ENCODE results near the gene GABRB3.

The GABRB3 gene

GRCh38 chr15:26624128-26624527 is 148.7 kb downstream of the GABRB3 start:
- DNase-seq = no peak

DNA sequence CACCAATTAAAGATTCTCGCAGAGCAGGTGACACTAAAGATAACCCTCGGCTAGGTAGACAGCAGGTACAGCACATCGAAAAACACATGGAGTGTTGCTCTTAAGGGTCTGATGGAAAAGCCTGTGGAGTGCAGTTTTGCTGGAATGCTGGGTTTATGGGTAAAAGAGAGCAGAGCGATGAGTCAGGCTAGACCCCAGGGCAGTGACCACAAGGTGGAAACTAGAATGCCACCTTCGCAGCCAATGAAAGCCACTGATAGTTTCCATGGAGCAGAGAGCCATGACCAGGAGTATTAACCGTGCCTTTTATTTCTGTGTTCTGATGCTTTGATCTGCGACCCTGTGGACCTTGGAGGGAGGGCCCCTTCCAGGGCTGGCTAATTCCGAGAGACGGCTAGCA is 149.8 kb downstream of the GABRB3 start:
- DNase-seq = no peak

DNA sequence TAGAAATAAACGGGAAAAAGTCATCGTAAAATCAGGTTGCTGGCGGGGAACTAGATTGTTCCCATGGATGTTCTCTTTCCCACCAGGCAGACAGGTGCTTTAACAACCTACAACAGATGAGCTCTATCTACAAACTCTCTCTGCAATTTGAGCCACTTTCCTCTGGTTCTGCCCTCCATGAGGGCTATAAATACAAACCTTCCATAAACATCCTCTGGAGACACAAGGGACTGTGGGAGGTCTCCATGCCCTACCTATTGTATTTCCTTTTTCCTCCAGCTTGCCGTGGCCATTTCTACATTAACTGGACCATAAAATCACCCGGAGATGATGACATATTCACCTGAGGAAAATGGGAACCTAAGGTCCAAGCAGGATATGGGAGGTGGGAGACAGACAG is 151.1 kb downstream of the GABRB3 start:
- no peak for DNase-seq

- DNase-seq = no peak
Observed at GRCh38 chr15:26620528-26621458, 152.1 kb downstream of the GABRB3 start.

GRCh38 chr15:26615927-26616302 is 157.0 kb downstream of the GABRB3 start:
- DNase-seq = no peak

- no peak for DNase-seq
Observed at GRCh38 chr15:26615188-26615926, 157.5 kb downstream of the GABRB3 start.

DNA sequence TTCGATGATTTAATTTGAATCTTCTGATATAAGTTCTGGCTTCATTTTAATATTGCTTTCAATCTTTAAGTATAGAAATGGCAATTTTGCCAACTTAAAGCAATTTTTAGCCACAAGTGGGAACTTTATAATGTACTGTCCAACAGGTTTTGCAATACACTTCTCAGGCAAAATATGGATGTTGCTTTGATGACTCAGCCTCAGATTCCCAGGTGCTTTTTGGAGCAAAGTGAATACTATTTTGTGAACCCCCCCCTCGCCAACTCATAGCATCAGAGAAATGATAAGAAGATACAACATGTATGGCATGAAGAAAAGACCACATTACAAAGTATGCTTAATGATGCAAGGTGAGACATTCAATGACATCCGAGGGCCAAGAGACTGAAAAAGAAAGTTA is 158.1 kb downstream of the GABRB3 start:
- no peak for DNase-seq

DNA sequence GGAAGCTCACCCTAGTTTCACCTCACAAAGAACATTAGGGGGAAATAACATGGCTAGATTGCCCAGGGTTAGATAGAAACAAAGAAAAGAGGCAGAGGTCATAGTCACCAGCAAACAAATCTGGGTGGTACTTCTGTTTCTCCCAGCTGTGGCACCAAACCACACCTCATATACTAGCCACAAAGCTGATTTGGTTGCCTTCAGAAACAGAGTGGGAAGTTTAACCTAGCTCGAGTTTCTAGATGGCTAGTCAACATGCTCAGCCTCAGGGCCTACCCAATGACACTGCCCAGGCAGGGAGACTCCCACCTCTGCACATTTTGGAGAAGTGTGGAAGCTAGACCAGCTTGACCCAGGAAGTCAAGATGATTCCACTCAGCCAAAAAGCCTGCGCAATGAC is 174.2 kb downstream of the GABRB3 start:
- DNase-seq = no peak

GRCh38 chr15:26595611-26596010 is 177.3 kb downstream of the GABRB3 start:
- no peak for DNase-seq

GRCh38 chr15:26590676-26591075 is 182.2 kb downstream of the GABRB3 start:
- no peak for DNase-seq

- DNase-seq = no peak
Observed at GRCh38 chr15:26582840-26583239, 190.0 kb downstream of the GABRB3 start.

DNA sequence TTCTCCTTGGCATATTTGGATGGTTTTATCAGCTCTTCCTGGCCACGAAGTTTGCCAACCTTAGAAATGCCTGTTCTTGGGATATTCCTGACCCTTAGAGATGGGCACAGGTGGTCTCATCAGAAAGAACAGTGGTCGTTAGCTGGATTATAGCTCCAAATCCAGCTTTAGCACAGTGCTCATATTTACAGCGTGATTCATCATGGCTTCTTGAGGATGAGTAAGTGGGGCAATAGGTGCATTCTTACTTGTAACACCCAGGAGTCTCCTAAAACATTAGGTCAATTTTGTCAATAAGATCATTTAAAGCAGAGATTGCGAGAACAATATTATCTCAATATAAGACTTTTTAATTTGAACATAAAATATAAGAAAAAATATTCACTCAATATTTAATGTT is 191.9 kb downstream of the GABRB3 start:
- no peak for DNase-seq

GRCh38 chr15:26572602-26573350 is 200.1 kb downstream of the GABRB3 start:
- no peak for DNase-seq

GRCh38 chr15:26571346-26571745 is 201.5 kb downstream of the GABRB3 start:
- no peak for DNase-seq

DNA sequence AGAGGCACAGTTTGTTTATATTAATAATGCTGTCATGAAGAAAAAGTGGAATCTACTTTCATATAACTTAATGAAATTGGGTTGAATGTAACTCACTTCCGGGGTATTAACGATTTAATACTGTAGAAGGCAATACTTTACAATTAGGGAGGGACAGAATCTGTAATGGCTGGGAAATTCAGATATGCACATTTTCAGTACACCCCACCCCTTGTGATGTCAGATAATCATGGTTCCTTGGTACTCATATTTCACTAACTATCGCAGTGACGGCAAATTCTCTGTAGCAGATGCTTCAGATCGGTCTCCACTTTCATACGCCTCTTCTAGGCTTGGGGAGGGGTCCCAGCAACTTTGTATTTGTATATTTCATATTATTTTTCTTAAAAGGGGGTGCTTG is 207.3 kb downstream of the GABRB3 start:
- no peak for DNase-seq

- no peak for DNase-seq
Observed at GRCh38 chr15:26564361-26564760, 208.5 kb downstream of the GABRB3 start.

DNA sequence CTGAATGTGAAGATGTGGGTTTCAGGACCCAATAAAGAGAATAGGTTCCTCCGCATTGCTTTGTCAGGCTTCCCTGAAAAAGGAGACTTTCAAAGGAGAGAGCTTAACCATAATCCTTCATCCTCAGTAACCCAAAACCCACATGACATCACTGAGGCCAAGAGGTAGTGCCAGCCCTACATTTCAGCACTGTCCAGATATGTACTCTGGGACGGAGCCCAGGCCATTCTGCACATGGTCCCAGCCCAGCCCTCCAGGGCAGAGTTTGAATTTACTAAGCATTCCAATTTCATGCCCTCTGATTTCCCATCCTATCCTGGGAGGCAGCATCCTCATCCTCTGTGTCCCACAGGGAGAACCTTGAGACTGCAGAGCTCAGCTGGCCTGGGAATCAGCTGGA is 210.5 kb downstream of the GABRB3 start:
- no peak for DNase-seq

DNA sequence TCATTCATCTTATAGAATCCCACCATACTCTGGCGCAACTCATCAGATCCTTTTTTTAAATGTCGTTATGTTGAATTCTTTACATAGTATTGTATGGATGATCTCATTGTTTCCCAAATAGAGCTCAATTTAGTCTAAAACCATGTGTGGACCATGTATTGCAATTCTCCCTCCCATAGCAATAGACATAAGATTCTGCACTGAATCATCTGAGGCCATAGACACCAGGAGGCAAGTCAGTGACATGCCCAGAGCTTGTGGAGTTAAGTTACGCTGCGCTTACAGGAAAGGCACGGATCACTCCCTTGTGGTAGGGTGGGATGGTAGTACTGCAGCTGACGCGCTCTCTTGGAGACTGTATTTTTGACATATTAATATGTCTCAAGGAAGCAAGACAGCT is 211.0 kb downstream of the GABRB3 start:
- no peak for DNase-seq

GRCh38 chr15:26561130-26561529 is 211.7 kb downstream of the GABRB3 start:
- DNase-seq = no peak

GRCh38 chr15:26555898-26556297 is 217.0 kb downstream of the GABRB3 start:
- DNase-seq = no peak

GRCh38 chr15:26551473-26551872 is 221.4 kb downstream of the GABRB3 start:
- DNase-seq = no peak

DNA sequence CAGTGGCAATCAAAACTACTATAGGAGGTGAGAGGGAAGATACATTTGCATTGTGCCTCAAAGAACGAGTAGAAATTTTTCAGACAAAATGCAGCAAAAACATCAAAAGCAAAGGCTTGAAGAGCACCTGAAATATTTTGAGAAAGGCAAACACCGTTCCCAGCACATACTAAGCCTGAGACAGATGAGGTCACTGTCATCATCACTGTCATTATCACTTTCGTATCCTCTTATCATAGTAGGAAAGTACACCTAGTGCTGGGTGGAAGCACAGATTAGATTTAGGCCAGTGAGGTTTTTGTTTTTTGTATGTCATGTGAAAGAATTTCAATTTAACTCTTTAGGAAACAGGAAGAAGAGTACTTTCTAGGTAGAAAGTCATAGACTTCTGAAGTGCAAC is 222.0 kb downstream of the GABRB3 start:
- no peak for DNase-seq

- no peak for DNase-seq
Observed at GRCh38 chr15:26537663-26538062, 235.2 kb downstream of the GABRB3 start.

GRCh38 chr15:26531489-26531888 is 241.4 kb downstream of the GABRB3 start:
- no peak for DNase-seq

Measured in activated CD4-positive, alpha-beta T cell treated with anti-CD3 and anti-CD28 coated beads, Interleukin-2, amount 50 U/mL, for 16 hours (primary cell).